ENCODE results near the gene NLRP6. TPM values are rescaled to one million over a fixed set of nuclear protein-coding genes. Genes with fewer than 3 reads are reported as not detected.
"Not testable (repeated sequence)": the region's sequence is repeated elsewhere in the genome, so short reads cannot be mapped to it uniquely, and the experiment has no call there.

The NLRP6 gene
- 1 to 10 TPM in 2 of 3 donors, under 1 TPM in 1; 0.33 to 3.2 (median 1.2) TPM for total RNA-seq

- Mint-ChIP-seq H3K4me1 (ENCODE audit: low read depth) (peaks cover 40% of the 10 kb centered on the region), H3K27me3 (ENCODE audit: low read depth) (peaks cover 21% of the 10 kb centered on the region), H3K36me3 (ENCODE audit: insufficient read depth) (no peaks in the 10 kb centered on the region), H3K9me3 (peaks cover 12% of the 10 kb centered on the region), H3K4me3 (peak within 1 kb of the TSS; percentile 68)
- ATAC-seq (no peak), DNase-seq (no peak)
These were observed at the start of gene NLRP6 for GRCh38 chr11:278001-278951. Gene NLRP6 (plus strand): TSS chr11:278407. CDS start chr11:278570, 163 bp downstream.

DNA sequence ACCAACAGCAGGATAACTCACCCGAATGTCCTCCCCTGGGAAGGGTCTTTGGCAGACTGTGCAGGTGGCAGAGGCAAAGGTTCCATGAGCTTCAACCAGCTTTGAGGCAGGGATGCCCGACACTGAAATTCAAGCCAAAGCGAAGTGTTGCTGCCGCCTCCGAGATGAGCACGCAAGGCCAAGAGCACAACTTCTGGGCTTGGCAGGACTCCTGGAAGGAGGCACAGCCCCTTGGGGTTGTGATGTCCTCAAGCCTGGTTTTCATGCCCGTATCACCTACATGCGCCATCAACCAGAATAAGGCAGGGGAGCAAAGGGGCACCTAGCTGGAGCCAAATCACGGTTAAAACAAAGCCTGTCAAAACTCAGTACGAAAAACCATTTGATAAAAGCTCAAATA is 47.8 kb upstream of the NLRP6 start:
- peaks cover 17% of the 10 kb centered on the region for H3K4me1 Mint-ChIP-seq (ENCODE audit: low read depth)
- H3K9me3 Mint-ChIP-seq = no peaks in the 10 kb centered on the region
- no peak for ATAC-seq
- no peak for DNase-seq
- H3K36me3 Mint-ChIP-seq (ENCODE audit: insufficient read depth) = peaks cover 4% of the 10 kb centered on the region
- H3K4me3 Mint-ChIP-seq = no peak overlapping the region
- H3K27me3 Mint-ChIP-seq (ENCODE audit: low read depth) = no peaks in the 10 kb centered on the region

DNA sequence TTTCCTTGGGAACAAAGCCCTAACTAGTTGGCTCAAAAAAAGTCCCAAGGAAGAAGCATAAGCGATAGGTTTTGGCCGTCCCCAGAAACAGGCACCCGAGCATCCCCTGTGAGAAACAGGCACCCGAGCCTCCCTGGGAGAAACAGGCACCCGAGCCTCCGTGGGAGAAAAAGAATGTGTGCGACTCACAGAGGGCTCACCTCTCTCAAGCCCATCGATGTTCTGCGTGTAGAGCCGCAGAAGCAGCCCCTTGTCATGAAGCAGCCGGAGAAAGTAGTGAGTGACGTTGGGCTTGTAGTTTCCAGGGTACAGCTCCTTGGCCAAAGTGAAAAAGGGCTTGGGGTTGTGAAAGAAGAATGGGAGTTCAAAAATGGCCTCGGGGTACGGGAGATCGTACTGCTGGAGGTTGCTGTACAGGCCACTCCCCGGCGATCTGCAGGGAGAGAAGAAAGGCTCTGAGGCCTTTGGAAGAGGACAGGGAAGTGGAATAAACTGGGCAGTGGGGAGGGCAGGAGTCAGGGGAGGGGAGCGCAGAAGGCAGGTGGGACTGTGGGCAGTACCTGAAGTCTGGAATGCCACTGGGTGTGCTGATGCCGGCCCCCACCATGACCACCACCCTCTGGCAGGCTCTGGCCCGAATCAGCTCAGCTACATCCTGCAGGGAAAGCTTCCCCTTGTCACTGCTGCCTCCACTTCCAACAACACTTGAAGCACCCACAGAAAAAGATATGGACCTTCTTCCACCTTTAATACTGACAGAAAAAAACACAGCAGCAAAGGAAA is 45.2 kb upstream of the NLRP6 start:
- DNase-seq (no peak), ATAC-seq (no peak)
- no peak overlapping the region for H3K4me3 Mint-ChIP-seq
- H3K9me3 Mint-ChIP-seq = no peaks in the 10 kb centered on the region
- H3K36me3 Mint-ChIP-seq (ENCODE audit: insufficient read depth) = peaks cover 2% of the 10 kb centered on the region
- H3K4me1 Mint-ChIP-seq (ENCODE audit: low read depth) = peaks cover 19% of the 10 kb centered on the region
- H3K27me3 Mint-ChIP-seq (ENCODE audit: low read depth) = no peaks in the 10 kb centered on the region

GRCh38 chr11:235180-235579 is 43.0 kb upstream of the NLRP6 start:
- Mint-ChIP-seq H3K9me3 (no peaks in the 10 kb centered on the region), H3K4me1 (ENCODE audit: low read depth) (peaks cover 37% of the 10 kb centered on the region), H3K4me3 (peak overlapping the region; percentile 84), H3K27me3 (ENCODE audit: low read depth) (no peaks in the 10 kb centered on the region), H3K36me3 (ENCODE audit: insufficient read depth) (peaks cover 15% of the 10 kb centered on the region)
- ATAC-seq (no peak), DNase-seq (no peak)

GRCh38 chr11:235609-235996 is 42.6 kb upstream of the NLRP6 start:
- Mint-ChIP-seq H3K4me1 (ENCODE audit: low read depth) (peaks cover 40% of the 10 kb centered on the region), H3K4me3 (peak overlapping the region; percentile 84), H3K9me3 (no peaks in the 10 kb centered on the region), H3K36me3 (ENCODE audit: insufficient read depth) (peaks cover 17% of the 10 kb centered on the region), H3K27me3 (ENCODE audit: low read depth) (no peaks in the 10 kb centered on the region)
- ATAC-seq (peak; percentile 53 to 56), DNase-seq (peak; percentile 60)

- H3K36me3 Mint-ChIP-seq (ENCODE audit: insufficient read depth) = peaks cover 18% of the 10 kb centered on the region
- H3K4me3 Mint-ChIP-seq = peak within 1 kb of the TSS; percentile 97
- H3K9me3 Mint-ChIP-seq = no peaks in the 10 kb centered on the region
- H3K4me1 Mint-ChIP-seq (ENCODE audit: low read depth) = peaks cover 41% of the 10 kb centered on the region
- peak; percentile 77 for DNase-seq
- ATAC-seq = peak; percentile 73 to 74
- no peaks in the 10 kb centered on the region for H3K27me3 Mint-ChIP-seq (ENCODE audit: low read depth)
These were observed 42.0 kb upstream of the NLRP6 start, which contains the start of gene SIRT3 for GRCh38 chr11:235997-236773. Gene SIRT3 (minus strand): TSS chr11:236342. CDS start chr11:236328, 14 bp downstream.

DNA sequence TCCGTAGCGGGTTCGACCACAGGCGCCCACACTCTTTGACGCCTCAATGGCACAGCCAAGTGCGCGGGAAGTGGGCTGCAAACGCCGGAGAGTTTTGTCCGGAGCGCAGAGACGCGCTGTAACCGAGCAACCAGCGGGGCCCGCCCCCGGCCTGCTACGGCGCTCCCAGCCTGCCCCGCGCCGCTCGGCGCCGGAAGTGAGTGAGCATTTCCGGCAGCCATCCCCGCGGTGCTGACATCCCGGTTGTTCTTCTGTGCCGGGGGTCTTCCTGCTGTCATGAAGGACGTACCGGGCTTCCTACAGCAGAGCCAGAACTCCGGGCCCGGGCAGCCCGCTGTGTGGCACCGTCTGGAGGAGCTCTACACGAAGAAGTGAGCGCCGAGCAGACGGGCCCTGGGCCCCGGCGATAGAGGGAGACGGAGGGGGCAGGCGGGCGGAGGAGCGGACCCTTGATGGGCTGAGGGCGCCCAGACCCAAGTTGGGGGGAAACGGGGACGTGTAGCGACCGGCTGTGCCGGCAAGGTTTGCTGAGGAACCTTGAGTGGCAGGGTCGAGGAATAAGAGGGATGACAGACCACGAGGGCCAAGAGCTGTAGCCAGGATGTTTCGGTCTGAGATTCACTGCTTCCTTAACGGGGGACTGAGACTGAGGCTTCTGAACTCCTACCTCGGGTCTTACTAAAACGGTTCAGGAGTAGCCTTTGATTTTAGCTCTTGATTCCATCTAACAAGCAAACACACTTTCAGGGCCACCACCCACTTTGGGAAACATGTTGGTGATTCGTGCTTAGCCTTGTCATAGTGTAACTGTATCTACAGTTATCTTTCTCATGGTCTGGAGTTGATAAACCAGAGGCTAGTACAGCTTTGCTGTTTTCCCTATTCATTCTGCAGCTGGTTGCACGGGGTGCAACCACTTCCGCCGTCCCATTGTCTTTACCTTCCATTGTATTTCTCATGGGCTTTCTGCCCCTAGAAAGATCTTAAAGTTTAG is 41.1 kb upstream of the NLRP6 start, which contains the start of gene PSMD13:
Gene PSMD13 (plus strand): TSS at position 203 of the 994 bp plus-strand sequence. CDS start 74 bp downstream, at position 277.
- Mint-ChIP-seq H3K27me3 (ENCODE audit: low read depth) (no peaks in the 10 kb centered on the region), H3K36me3 (ENCODE audit: insufficient read depth) (peaks cover 27% of the 10 kb centered on the region), H3K9me3 (no peaks in the 10 kb centered on the region), H3K4me1 (ENCODE audit: low read depth) (peaks cover 50% of the 10 kb centered on the region), H3K4me3 (peak within 1 kb of the TSS; percentile 97)
- ATAC-seq = peak; percentile 82 to 85
- DNase-seq = peak; percentile 82

DNA sequence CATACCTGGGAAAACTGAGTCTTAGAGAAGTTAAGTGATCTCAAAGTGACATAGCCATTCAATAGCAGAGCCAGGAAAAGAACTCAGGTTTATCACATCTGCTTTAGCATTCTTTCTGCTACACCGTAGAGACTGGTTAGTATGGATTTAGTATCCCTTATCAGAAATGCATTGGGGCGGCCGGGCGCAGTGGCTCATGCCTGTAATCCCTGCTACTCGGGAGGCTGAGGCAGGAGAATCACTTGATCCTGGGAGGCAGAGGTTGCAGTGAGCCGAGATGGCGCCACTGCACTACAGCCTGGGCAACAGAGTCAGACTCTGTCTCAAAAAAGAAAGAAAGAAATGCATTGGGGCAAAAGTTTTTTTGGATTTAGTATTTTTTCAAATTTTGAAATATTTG is 39.9 kb upstream of the NLRP6 start:
- Mint-ChIP-seq H3K36me3 (ENCODE audit: insufficient read depth) (peaks cover 36% of the 10 kb centered on the region), H3K4me3 (peak overlapping the region; percentile 97), H3K4me1 (ENCODE audit: low read depth) (peaks cover 56% of the 10 kb centered on the region)
- not testable (repeated sequence) for H3K9me3 Mint-ChIP-seq; DNase-seq; ATAC-seq; H3K27me3 Mint-ChIP-seq (ENCODE audit: low read depth)

DNA sequence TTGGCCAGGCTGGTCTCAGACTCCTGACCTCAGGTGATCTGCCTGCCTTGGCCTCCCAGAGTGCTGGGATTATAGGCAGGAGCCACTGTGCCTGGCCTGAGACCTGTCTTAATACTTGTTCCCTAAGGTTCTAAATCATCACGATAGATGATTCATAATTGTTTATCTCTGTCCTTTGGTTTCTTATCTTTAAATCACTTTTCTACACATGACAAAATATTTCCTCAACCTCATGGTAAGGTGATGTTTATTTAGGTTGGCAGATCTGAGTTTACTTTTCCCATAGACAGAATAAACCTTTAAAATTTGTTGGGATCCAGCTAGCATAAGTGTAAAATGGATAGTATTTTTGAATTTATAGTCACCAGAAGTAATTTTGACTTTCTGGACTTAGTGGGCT is 37.9 kb upstream of the NLRP6 start:
- ATAC-seq (no peak), DNase-seq (no peak)
- no peaks in the 10 kb centered on the region for H3K9me3 Mint-ChIP-seq
- no peaks in the 10 kb centered on the region for H3K27me3 Mint-ChIP-seq (ENCODE audit: low read depth)
- H3K4me3 Mint-ChIP-seq = no peak overlapping the region
- peaks cover 46% of the 10 kb centered on the region for H3K36me3 Mint-ChIP-seq (ENCODE audit: insufficient read depth)
- H3K4me1 Mint-ChIP-seq (ENCODE audit: low read depth) = peaks cover 49% of the 10 kb centered on the region

GRCh38 chr11:241634-242033 is 36.6 kb upstream of the NLRP6 start:
- H3K4me1 Mint-ChIP-seq (ENCODE audit: low read depth) = peaks cover 43% of the 10 kb centered on the region
- no peak for DNase-seq
- no peak for ATAC-seq
- H3K36me3 Mint-ChIP-seq (ENCODE audit: insufficient read depth) = peaks cover 51% of the 10 kb centered on the region
- no peaks in the 10 kb centered on the region for H3K27me3 Mint-ChIP-seq (ENCODE audit: low read depth)
- no peak overlapping the region for H3K4me3 Mint-ChIP-seq
- no peaks in the 10 kb centered on the region for H3K9me3 Mint-ChIP-seq

- no peaks in the 10 kb centered on the region for H3K9me3 Mint-ChIP-seq
- peaks cover 32% of the 10 kb centered on the region for H3K4me1 Mint-ChIP-seq (ENCODE audit: low read depth)
- no peak for DNase-seq
- H3K4me3 Mint-ChIP-seq = no peak overlapping the region
- no peaks in the 10 kb centered on the region for H3K27me3 Mint-ChIP-seq (ENCODE audit: low read depth)
- H3K36me3 Mint-ChIP-seq (ENCODE audit: insufficient read depth) = peaks cover 66% of the 10 kb centered on the region
- no peak for ATAC-seq
These were observed 33.8 kb upstream of the NLRP6 start for GRCh38 chr11:244376-244775.

- ATAC-seq = no peak
- peaks cover 55% of the 10 kb centered on the region for H3K36me3 Mint-ChIP-seq (ENCODE audit: insufficient read depth)
These were observed 29.1 kb upstream of the NLRP6 start for GRCh38 chr11:249062-249461.

GRCh38 chr11:250274-250673 is 27.9 kb upstream of the NLRP6 start:
- H3K4me3 Mint-ChIP-seq = no peak overlapping the region
- DNase-seq (no peak), ATAC-seq (peak in 1 of 2 donors; percentile 6)
- H3K36me3 Mint-ChIP-seq (ENCODE audit: insufficient read depth) = peaks cover 49% of the 10 kb centered on the region
- H3K27me3 Mint-ChIP-seq (ENCODE audit: low read depth) = no peaks in the 10 kb centered on the region
- H3K4me1 Mint-ChIP-seq (ENCODE audit: low read depth) = peaks cover 13% of the 10 kb centered on the region
- H3K9me3 Mint-ChIP-seq = no peaks in the 10 kb centered on the region

More at GRCh38 chr11:249062-249461, 29.1 kb upstream of the NLRP6 start:
- Mint-ChIP-seq H3K27me3 (ENCODE audit: low read depth) (no peaks in the 10 kb centered on the region), H3K4me1 (ENCODE audit: low read depth) (peaks cover 13% of the 10 kb centered on the region), H3K4me3 (no peak overlapping the region), H3K9me3 (no peaks in the 10 kb centered on the region)
- no peak for DNase-seq

All from activated T-cell treated with anti-CD3 and anti-CD28 coated beads, Interleukin-2, amount 50 U/mL, for 4 hours (primary cell).